PC-3 (cell line): ENCODE results near the gene HMGA1. TPM values are rescaled to one million over a fixed set of nuclear protein-coding genes. Genes with fewer than 3 reads are reported as not detected.

ENCODE experiments used
- ATAC-seq: fragments of 200-7000 bp; cut with Tn5 transposase; 2 replicates; pipeline ENCODE4 v1.9.1; 2020; ENCODE audit warnings: mild to moderate bottlenecking, moderate library complexity
- BruUV-seq: library from RNA; stranded (reverse); fragments of 400-500 nt; replicated peaks from 2 replicates; lab custom pipeline; 2021; lab: Mats Ljungman, UMichigan
- CTCF ChIA-PET: fragments of 300-600 bp; sonication (Branson Sonifier 250); formaldehyde crosslinking; loops from one replicate; lab custom pipeline; 2022; ENCODE audit warnings: antibody characterized with exemption; lab: Charles Lee
- POLR2A ChIA-PET: fragments of 300-600 bp; sonication (Branson Sonifier 250); formaldehyde crosslinking; loops from one replicate; lab custom pipeline; 2022; ENCODE audit warnings: antibody characterized with exemption; ENCODE audit not compliant: unreplicated experiment; lab: Charles Lee
- DNase-seq: peaks from one replicate; pipeline ENCODE4 v3.0.0-alpha.2; 2015
- H2AFZ ChIP-seq: fragments of 300-600 bp; sonication (generic); 2 replicates; pipeline ENCODE4 v1.6.0; 2016; ENCODE audit warnings: antibody characterized with exemption, low read length
- H3F3A ChIP-seq: fragments of 300-600 bp; sonication (generic); one replicate; pipeline ENCODE4 v1.6.0; 2017; ENCODE audit warnings: antibody characterized with exemption, low read length, control low read depth, mild to moderate bottlenecking; ENCODE audit not compliant: unreplicated experiment
- H3K27ac ChIP-seq: fragments of 300-600 bp; sonication (generic); 2 replicates; pipeline ENCODE4 v1.5.1; 2016; ENCODE audit warnings: mild to moderate bottlenecking, low read length
- H3K27me3 ChIP-seq: fragments of 300-600 bp; sonication (generic); 2 replicates; pipeline ENCODE4 v1.6.1; 2016; ENCODE audit warnings: low read length, mixed read lengths
- H3K36me3 ChIP-seq: fragments of 300-600 bp; sonication (generic); 2 replicates; pipeline ENCODE4 v1.6.1; 2016; ENCODE audit warnings: low read depth, mixed run types, low read length, mixed read lengths
- H3K4me1 ChIP-seq: fragments of 300-600 bp; sonication (generic); 2 replicates; pipeline ENCODE4 v1.5.1; 2016; ENCODE audit warnings: low read length; ENCODE audit not compliant: insufficient read depth
- H3K4me2 ChIP-seq: fragments of 300-600 bp; sonication (generic); 2 replicates; pipeline ENCODE4 v1.6.0; 2016; ENCODE audit warnings: low read length
- H3K4me3 ChIP-seq: fragments of 300-600 bp; sonication (generic); 2 replicates; pipeline ENCODE4 v1.5.1; 2016; ENCODE audit warnings: mild to moderate bottlenecking, low read length, mixed read lengths
- H3K79me2 ChIP-seq: fragments of 300-600 bp; sonication (generic); 2 replicates; pipeline ENCODE4 v1.6.1; 2017; ENCODE audit warnings: low read length, mixed read lengths
- H3K9ac ChIP-seq: fragments of 300-600 bp; sonication (generic); 2 replicates; pipeline ENCODE4 v1.6.0; 2016; ENCODE audit warnings: mild to moderate bottlenecking, low read length
- H3K9me2 ChIP-seq: fragments of 300-600 bp; sonication (generic); replicated peaks from 2 replicates; pipeline ENCODE4 v1.6.1; 2016; ENCODE audit warnings: mixed run types, low read length, mixed read lengths
- H3K9me3 ChIP-seq: fragments of 300-600 bp; sonication (generic); 2 replicates; pipeline ENCODE4 v1.6.1; 2016; ENCODE audit warnings: low read length, mixed read lengths
- H4K20me1 ChIP-seq: fragments of 300-600 bp; sonication (generic); 2 replicates; pipeline ENCODE4 v1.6.1; 2016; ENCODE audit warnings: low read length, mixed read lengths
- CTCF ChIP-seq: fragments of 300-600 bp; sonication (generic); conservative IDR thresholded peaks from 2 replicates; pipeline ENCODE4 v1.5.1; 2017; ENCODE audit warnings: antibody characterized with exemption, low read depth, mild to moderate bottlenecking, low read length
- EZH2 ChIP-seq: fragments of 300-600 bp; sonication (generic); IDR thresholded peaks from one replicate; pipeline ENCODE4 v1.6.1; 2017; ENCODE audit warnings: antibody characterized with exemption, mild to moderate bottlenecking, low read length; ENCODE audit not compliant: unreplicated experiment
- EZH2phosphoT487 ChIP-seq: fragments of 300-600 bp; sonication (generic); IDR thresholded peaks from 2 replicates; pipeline ENCODE4 v1.6.1; 2018; ENCODE audit warnings: mild to moderate bottlenecking, antibody characterized with exemption, low read length, borderline replicate concordance
- intact Hi-C: fragments of 100-400 bp; cut with micrococcal nuclease; formaldehyde crosslinking; loops from 2 replicates; pipeline ENCODE4 v1.9.0; 2023
- total RNA-seq: library from RNA; depleted of rRNA; stranded (reverse); fragments of >200 nt; gene quantifications from 2 replicates; pipeline ENCODE4 v1.2.3, GENCODE V29; 2014

The HMGA1 gene
- total RNA-seq, 1 experiment from 2014 or later = 1,115 TPM

- H3K9ac ChIP-seq = peak overlapping the region; percentile 43
- no peaks in the 10 kb centered on the region for H3K9me2 ChIP-seq
- H3K27ac ChIP-seq = peak overlapping the region; percentile 81
- H3F3A ChIP-seq = peaks cover 12% of the 10 kb centered on the region
- peak; percentile 95 for DNase-seq
- intact Hi-C loops = no loop called here
- no TSS peak for BruUV-seq
- CTCF ChIA-PET = no interaction called here
- POLR2A ChIA-PET = no interaction called here
- no peaks in the 10 kb centered on the region for H3K9me3 ChIP-seq
- peak overlapping the region; percentile 90 for H3K4me2 ChIP-seq
- H3K27me3 ChIP-seq = no peaks in the 10 kb centered on the region
- peaks cover 22% of the 10 kb centered on the region for H3K36me3 ChIP-seq
- H3K79me2 ChIP-seq = peaks cover 33% of the 10 kb centered on the region
- peaks cover 24% of the 10 kb centered on the region for H4K20me1 ChIP-seq
- peak overlapping the region; percentile 62 for H3K4me3 ChIP-seq
- H2AFZ ChIP-seq = peak overlapping the region; percentile 34; the same call in 1 of the 2 replicates
- peak; percentile 88 for TF ChIP-seq EZH2phosphoT487
- no peak for TF ChIP-seq CTCF
- TF ChIP-seq EZH2 = no peak
- peak; percentile 66 for ATAC-seq
- peaks cover 34% of the 10 kb centered on the region for H3K4me1 ChIP-seq
Measured at GRCh38 chr6:34235307-34236130, 1.2 kb upstream of the HMGA1 start.

GRCh38 chr6:34236131-34236442, 586 bp upstream of the HMGA1 start:
- H3K9me3 ChIP-seq = no peaks in the 10 kb centered on the region
- peaks cover 30% of the 10 kb centered on the region for H4K20me1 ChIP-seq
- no peaks in the 10 kb centered on the region for H3K9me2 ChIP-seq
- peak overlapping the region; percentile 34; the same call in 1 of the 2 replicates for H2AFZ ChIP-seq
- TSS peak; percentile 99 for BruUV-seq
- H3K79me2 ChIP-seq = peaks cover 39% of the 10 kb centered on the region
- DNase-seq (peak; percentile 62), ATAC-seq (peak; percentile 6; the same call in 1 of the 2 replicates)
- no peak for TF ChIP-seq EZH2phosphoT487
- no peak for TF ChIP-seq EZH2
- TF ChIP-seq CTCF = no peak
- peak overlapping the region; percentile 81 for H3K27ac ChIP-seq
- H3K4me2 ChIP-seq = peak overlapping the region; percentile 90
- peak overlapping the region; percentile 43 for H3K9ac ChIP-seq
- CTCF ChIA-PET = no interaction called here
- H3K36me3 ChIP-seq = peaks cover 27% of the 10 kb centered on the region
- H3F3A ChIP-seq = peaks cover 10% of the 10 kb centered on the region
- H3K27me3 ChIP-seq = no peaks in the 10 kb centered on the region
- peaks cover 39% of the 10 kb centered on the region for H3K4me1 ChIP-seq
- H3K4me3 ChIP-seq = peak overlapping the region; percentile 62
- POLR2A ChIA-PET = interaction anchor here (0.7 to 1.0 kb wide), 2 partner anchors 12 to 383 kb away, joined by 4 to 29 read pairs; no protein-coding TSS in a partner anchor
- intact Hi-C loops = no loop called here

GRCh38 chr6:34237316-34237721, 646 bp downstream of the HMGA1 start:
- H3K4me3 ChIP-seq = peak overlapping the region; percentile 94
- H3K36me3 ChIP-seq = peaks cover 39% of the 10 kb centered on the region
- H3K27me3 ChIP-seq = no peaks in the 10 kb centered on the region
- H3F3A ChIP-seq = peaks cover 20% of the 10 kb centered on the region
- TF ChIP-seq EZH2phosphoT487 (no peak), CTCF (no peak), EZH2 (no peak)
- POLR2A ChIA-PET = interaction anchor here (0.5 to 1.0 kb wide), 9 partner anchors 14 to 1267 kb away, joined by 3 to 29 read pairs (median 5); partner anchors contain the start of genes TAF11 and ZBTB22
- H3K4me2 ChIP-seq = peak overlapping the region; percentile 99
- H2AFZ ChIP-seq = no peak overlapping the region
- DNase-seq (peak; percentile 31), ATAC-seq (peak; percentile 0; the same call in 1 of the 2 replicates)
- H3K9me2 ChIP-seq = no peaks in the 10 kb centered on the region
- H3K27ac ChIP-seq = peak overlapping the region; percentile 75
- no TSS peak for BruUV-seq
- H3K4me1 ChIP-seq = peaks cover 52% of the 10 kb centered on the region
- peaks cover 51% of the 10 kb centered on the region for H3K79me2 ChIP-seq
- no peaks in the 10 kb centered on the region for H3K9me3 ChIP-seq
- intact Hi-C loops = no loop called here
- H4K20me1 ChIP-seq = peaks cover 42% of the 10 kb centered on the region
- peak overlapping the region; percentile 95 for H3K9ac ChIP-seq
- CTCF ChIA-PET = interaction anchor here (0.6 to 0.7 kb wide), 3 partner anchors 13 to 742 kb away, joined by 4 to 5 read pairs (median 4); no protein-coding TSS in a partner anchor
